ENCODE results near the gene UGT1A1.

Gene UGT1A1

GRCh38 chr2:233799087-233799665, 39.1 kb downstream of the UGT1A1 start:
- no peak for DNase-seq

- no peak for DNase-seq
Measured at GRCh38 chr2:233799716-233800115, 39.6 kb downstream of the UGT1A1 start.

GRCh38 chr2:233800208-233800607, 40.1 kb downstream of the UGT1A1 start:
- no peak for DNase-seq

GRCh38 chr2:233801357-233802131, 41.5 kb downstream of the UGT1A1 start:
- no peak for DNase-seq

GRCh38 chr2:233802132-233802815, 42.2 kb downstream of the UGT1A1 start:
- no peak for DNase-seq

GRCh38 chr2:233803292-233803911, 43.3 kb downstream of the UGT1A1 start:
- no peak for DNase-seq

GRCh38 chr2:233803994-233804393, 43.9 kb downstream of the UGT1A1 start:
- no peak for DNase-seq

GRCh38 chr2:233807215-233807865, 47.3 kb downstream of the UGT1A1 start:
- DNase-seq, result no peak

GRCh38 chr2:233807966-233808935, 48.2 kb downstream of the UGT1A1 start:
- DNase-seq, result no peak

GRCh38 chr2:233810385-233810784, 50.3 kb downstream of the UGT1A1 start:
- DNase-seq, result no peak

GRCh38 chr2:233811087-233811486, 51.0 kb downstream of the UGT1A1 start:
- no peak for DNase-seq

GRCh38 chr2:233811732-233812131, 51.7 kb downstream of the UGT1A1 start:
- no peak for DNase-seq

- no peak for DNase-seq
Measured at GRCh38 chr2:233813236-233814055, 53.4 kb downstream of the UGT1A1 start.

GRCh38 chr2:233814056-233814835, 54.2 kb downstream of the UGT1A1 start:
- DNase-seq, result no peak

- no peak for DNase-seq
Measured at GRCh38 chr2:233815861-233816260, 55.8 kb downstream of the UGT1A1 start.

- DNase-seq, result no peak
Measured at GRCh38 chr2:233816334-233816733, 56.3 kb downstream of the UGT1A1 start.

- DNase-seq, result no peak
Measured at GRCh38 chr2:233816771-233817170, 56.7 kb downstream of the UGT1A1 start.

- no peak for DNase-seq
Measured at GRCh38 chr2:233817361-233817911, 57.4 kb downstream of the UGT1A1 start.

- DNase-seq, result no peak
Measured at GRCh38 chr2:233817995-233818638, 58.0 kb downstream of the UGT1A1 start.
